GM18907 (cell line): ENCODE results near the gene TSHZ3.

Experiments
- ATAC-seq: cut with Tn5 transposase; IDR thresholded peaks from one replicate; pipeline ENCODE4 v1.9.1; 2021; ENCODE audit warnings: mild to moderate bottlenecking, moderate library complexity; ENCODE audit not compliant: unreplicated experiment

Gene TSHZ3

GRCh38 chr19:31349160-31349881, at the start of gene TSHZ3:
TSHZ3 (minus strand) TSS chr19:31349436; CDS start chr19:31349219, 217 bp downstream.
- ATAC-seq, result no peak

GRCh38 chr19:31397308-31397707, 48.1 kb upstream of the TSHZ3 start:
- no peak for ATAC-seq

- ATAC-seq, result no peak
Measured at GRCh38 chr19:31392464-31392863, 43.2 kb upstream of the TSHZ3 start.

GRCh38 chr19:31391518-31391917, 42.3 kb upstream of the TSHZ3 start:
- no peak for ATAC-seq

GRCh38 chr19:31390711-31391110, 41.5 kb upstream of the TSHZ3 start:
- no peak for ATAC-seq

- no peak for ATAC-seq
Measured at GRCh38 chr19:31389874-31390273, 40.6 kb upstream of the TSHZ3 start.

GRCh38 chr19:31387717-31388301, 38.6 kb upstream of the TSHZ3 start:
- ATAC-seq, result no peak

GRCh38 chr19:31386806-31387205, 37.6 kb upstream of the TSHZ3 start:
- ATAC-seq, result no peak

GRCh38 chr19:31385744-31386143, 36.5 kb upstream of the TSHZ3 start:
- no peak for ATAC-seq

- ATAC-seq, result no peak
Measured at GRCh38 chr19:31383553-31383952, 34.3 kb upstream of the TSHZ3 start.

- no peak for ATAC-seq
Measured at GRCh38 chr19:31380854-31381253, 31.6 kb upstream of the TSHZ3 start.

- no peak for ATAC-seq
Measured at GRCh38 chr19:31378404-31378803, 29.2 kb upstream of the TSHZ3 start.

- ATAC-seq, result no peak
Measured at GRCh38 chr19:31377736-31378135, 28.5 kb upstream of the TSHZ3 start.

- no peak for ATAC-seq
Measured at GRCh38 chr19:31372246-31372781, 23.1 kb upstream of the TSHZ3 start.

- no peak for ATAC-seq
Measured at GRCh38 chr19:31370216-31370615, 21.0 kb upstream of the TSHZ3 start.

- no peak for ATAC-seq
Measured at GRCh38 chr19:31364963-31365362, 15.7 kb upstream of the TSHZ3 start.

GRCh38 chr19:31361728-31362127, 12.5 kb upstream of the TSHZ3 start:
- ATAC-seq, result no peak

GRCh38 chr19:31357315-31357673, 8.1 kb upstream of the TSHZ3 start:
- ATAC-seq, result no peak

GRCh38 chr19:31356587-31357314, 7.5 kb upstream of the TSHZ3 start:
- no peak for ATAC-seq

- ATAC-seq, result no peak
Measured at GRCh38 chr19:31355665-31356289, 6.5 kb upstream of the TSHZ3 start.
